ENCODE results near the gene SH3BGRL2. TPM values are rescaled to one million over a fixed set of nuclear protein-coding genes. Genes with fewer than 3 reads are reported as not detected.

The SH3BGRL2 gene
- total RNA-seq, 1 experiment from 2014 or later, result 46.1 TPM

- no peaks in the 10 kb centered on the region for H3K36me3 Mint-ChIP-seq (ENCODE audit: insufficient read depth, unreplicated experiment)
- CTCF ChIA-PET, result interaction anchor here (0.6 to 1.4 kb wide), 3 partner anchors 11 to 213 kb away, joined by 3 to 10 read pairs (median 3); no protein-coding TSS in a partner anchor
- H3K9me3 Mint-ChIP-seq (ENCODE audit: low read depth, unreplicated experiment), result no peaks in the 10 kb centered on the region
- H3K4me3 Mint-ChIP-seq (ENCODE audit: low read depth, unreplicated experiment), result no peak overlapping the region
- H3K27ac Mint-ChIP-seq (ENCODE audit: unreplicated experiment), result no peak overlapping the region
- peaks cover 70% of the 10 kb centered on the region for H3K4me1 Mint-ChIP-seq (ENCODE audit: low read depth, unreplicated experiment)
- intact Hi-C loops (cut with micrococcal nuclease; ENCODE audit: unreplicated experiment), result no loop called here
- DNase-seq, result no peak
- TF ChIP-seq CTCF (IDR thresholded peaks at IDR 0.05; ENCODE audit: unreplicated experiment), result peak; percentile 14
- no peaks in the 10 kb centered on the region for H3K27me3 Mint-ChIP-seq (ENCODE audit: unreplicated experiment)
- BruUV-seq (replicated peaks), result no TSS peak
Measured at GRCh38 chr6:79646006-79646405, 14.9 kb downstream of the SH3BGRL2 start.

GRCh38 chr6:79646561-79646960 is 15.4 kb downstream of the SH3BGRL2 start:
- DNase-seq, result no peak
- TF ChIP-seq CTCF (IDR thresholded peaks at IDR 0.05; ENCODE audit: unreplicated experiment), result no peak
- no TSS peak for BruUV-seq (replicated peaks)
- Mint-ChIP-seq H3K4me3 (ENCODE audit: low read depth, unreplicated experiment) (no peak overlapping the region), H3K27me3 (ENCODE audit: unreplicated experiment) (no peaks in the 10 kb centered on the region), H3K4me1 (ENCODE audit: low read depth, unreplicated experiment) (peaks cover 65% of the 10 kb centered on the region), H3K36me3 (ENCODE audit: insufficient read depth, unreplicated experiment) (no peaks in the 10 kb centered on the region), H3K27ac (ENCODE audit: unreplicated experiment) (peak overlapping the region; percentile 22), H3K9me3 (ENCODE audit: low read depth, unreplicated experiment) (no peaks in the 10 kb centered on the region)
- intact Hi-C loops (cut with micrococcal nuclease; ENCODE audit: unreplicated experiment), result no loop called here
- CTCF ChIA-PET, result interaction anchor here (0.6 to 1.4 kb wide), 2 partner anchors 11 to 213 kb away, joined by 3 read pairs; no protein-coding TSS in a partner anchor

- no peaks in the 10 kb centered on the region for H3K27me3 Mint-ChIP-seq (ENCODE audit: unreplicated experiment)
- TF ChIP-seq CTCF (IDR thresholded peaks at IDR 0.05; ENCODE audit: unreplicated experiment), result no peak
- no peaks in the 10 kb centered on the region for H3K9me3 Mint-ChIP-seq (ENCODE audit: low read depth, unreplicated experiment)
- no peaks in the 10 kb centered on the region for H3K36me3 Mint-ChIP-seq (ENCODE audit: insufficient read depth, unreplicated experiment)
- CTCF ChIA-PET, result no interaction called here
- no peak overlapping the region for H3K27ac Mint-ChIP-seq (ENCODE audit: unreplicated experiment)
- no peak overlapping the region for H3K4me3 Mint-ChIP-seq (ENCODE audit: low read depth, unreplicated experiment)
- no peak for DNase-seq
- no TSS peak for BruUV-seq (replicated peaks)
- H3K4me1 Mint-ChIP-seq (ENCODE audit: low read depth, unreplicated experiment), result peaks cover 60% of the 10 kb centered on the region
- intact Hi-C loops (cut with micrococcal nuclease; ENCODE audit: unreplicated experiment), result no loop called here
Measured at GRCh38 chr6:79647741-79648140, 16.6 kb downstream of the SH3BGRL2 start.

GRCh38 chr6:79648328-79648727 is 17.2 kb downstream of the SH3BGRL2 start:
- intact Hi-C loops (cut with micrococcal nuclease; ENCODE audit: unreplicated experiment), result no loop called here
- BruUV-seq (replicated peaks), result no TSS peak
- Mint-ChIP-seq H3K36me3 (ENCODE audit: insufficient read depth, unreplicated experiment) (no peaks in the 10 kb centered on the region), H3K4me3 (ENCODE audit: low read depth, unreplicated experiment) (no peak overlapping the region), H3K27me3 (ENCODE audit: unreplicated experiment) (no peaks in the 10 kb centered on the region), H3K27ac (ENCODE audit: unreplicated experiment) (no peak overlapping the region), H3K9me3 (ENCODE audit: low read depth, unreplicated experiment) (no peaks in the 10 kb centered on the region), H3K4me1 (ENCODE audit: low read depth, unreplicated experiment) (peaks cover 59% of the 10 kb centered on the region)
- no peak for TF ChIP-seq CTCF (IDR thresholded peaks at IDR 0.05; ENCODE audit: unreplicated experiment)
- CTCF ChIA-PET, result interaction anchor here (0.8 to 1.2 kb wide), 3 partner anchors 22 to 104 kb away, joined by 3 to 4 read pairs (median 3); no protein-coding TSS in a partner anchor
- DNase-seq, result no peak
